Stimulated activated CD4-positive, alpha-beta T cell treated with anti-CD3 and anti-CD28 coated beads, Interleukin-15, amount 100 ng/mL, for 24 hours (primary cell): ENCODE data around the gene ISG20.

Experiments used
- DNase-seq: peaks from one replicate; pipeline ENCODE4 v3.0.0-alpha.2; 2020

The ISG20 gene

DNA sequence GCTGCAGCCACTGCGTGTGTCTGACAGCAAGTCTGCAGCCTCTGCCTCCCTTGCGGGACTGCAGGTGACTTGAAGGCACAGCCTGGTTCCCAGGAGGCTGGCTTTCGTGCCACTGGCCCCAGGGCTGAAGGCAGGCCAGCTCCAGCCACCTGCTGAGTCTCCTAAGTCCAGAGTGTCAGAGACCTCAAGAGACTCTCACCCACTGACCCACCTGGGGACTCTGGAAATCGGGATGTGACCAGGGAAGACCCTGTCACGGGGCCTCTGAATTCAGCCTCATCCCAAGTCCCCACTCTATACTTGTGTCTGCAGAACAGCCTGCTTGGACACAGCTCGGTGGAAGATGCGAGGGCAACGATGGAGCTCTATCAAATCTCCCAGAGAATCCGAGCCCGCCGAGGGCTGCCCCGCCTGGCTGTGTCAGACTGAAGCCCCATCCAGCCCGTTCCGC, 16.3 kb downstream of the ISG20 start:
- DNase-seq: no peak

DNA sequence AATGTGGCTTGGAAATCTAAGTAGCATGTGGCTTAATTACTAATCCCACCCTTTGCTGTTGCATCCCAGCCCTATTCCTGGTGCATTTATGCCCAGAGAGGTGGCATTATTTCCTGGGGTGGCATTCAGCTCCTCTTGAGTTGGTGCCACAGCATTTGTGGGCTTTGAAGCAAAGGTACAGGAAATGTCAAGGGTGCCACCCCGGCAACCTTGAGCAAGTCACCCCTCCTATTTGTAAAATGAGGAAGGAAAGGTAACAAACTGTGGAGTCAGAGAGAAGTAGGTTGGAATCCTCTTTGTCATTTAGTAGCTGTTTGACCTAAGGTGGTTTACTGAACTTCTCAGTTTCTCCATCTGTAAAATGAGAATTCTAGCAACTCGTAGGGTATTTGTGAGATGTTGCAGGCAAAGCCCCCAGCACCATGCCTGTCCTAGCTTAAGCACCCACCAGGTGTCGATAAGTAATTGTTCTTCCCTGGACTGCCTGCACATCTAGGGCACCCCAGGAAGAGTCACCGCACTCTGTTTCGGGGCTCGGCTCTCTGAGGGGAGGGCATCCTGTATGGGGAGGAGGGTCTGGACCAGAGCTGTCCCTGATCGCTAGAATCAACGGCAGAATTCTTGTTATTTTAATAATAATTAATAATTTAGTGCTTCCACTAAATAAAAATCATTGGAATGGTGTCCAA, 17.1 kb downstream of the ISG20 start:
- no peak for DNase-seq

DNA sequence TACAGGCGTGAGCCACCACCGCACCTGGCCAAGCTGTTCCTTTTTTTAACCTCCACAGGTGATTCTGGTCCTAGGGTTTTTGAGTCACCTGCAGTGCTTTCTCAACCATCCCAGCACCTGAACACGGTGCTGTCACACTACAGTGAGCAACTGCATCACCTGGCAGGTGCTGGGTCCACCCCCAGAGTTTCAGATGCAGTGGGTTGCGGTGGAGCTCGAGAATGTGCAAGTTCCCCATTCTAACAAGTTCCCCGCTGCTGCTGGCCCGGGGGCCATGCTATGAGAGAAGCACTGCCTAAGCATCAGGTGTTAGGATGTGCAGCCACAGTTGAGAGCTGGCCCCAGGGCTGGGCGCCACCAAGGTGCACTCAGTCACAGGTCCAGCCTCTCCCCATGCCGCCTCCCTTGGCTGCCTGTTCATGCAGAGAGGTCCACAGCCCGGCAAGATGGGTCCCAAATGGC, 18.0 kb downstream of the ISG20 start:
- no peak for DNase-seq

DNA sequence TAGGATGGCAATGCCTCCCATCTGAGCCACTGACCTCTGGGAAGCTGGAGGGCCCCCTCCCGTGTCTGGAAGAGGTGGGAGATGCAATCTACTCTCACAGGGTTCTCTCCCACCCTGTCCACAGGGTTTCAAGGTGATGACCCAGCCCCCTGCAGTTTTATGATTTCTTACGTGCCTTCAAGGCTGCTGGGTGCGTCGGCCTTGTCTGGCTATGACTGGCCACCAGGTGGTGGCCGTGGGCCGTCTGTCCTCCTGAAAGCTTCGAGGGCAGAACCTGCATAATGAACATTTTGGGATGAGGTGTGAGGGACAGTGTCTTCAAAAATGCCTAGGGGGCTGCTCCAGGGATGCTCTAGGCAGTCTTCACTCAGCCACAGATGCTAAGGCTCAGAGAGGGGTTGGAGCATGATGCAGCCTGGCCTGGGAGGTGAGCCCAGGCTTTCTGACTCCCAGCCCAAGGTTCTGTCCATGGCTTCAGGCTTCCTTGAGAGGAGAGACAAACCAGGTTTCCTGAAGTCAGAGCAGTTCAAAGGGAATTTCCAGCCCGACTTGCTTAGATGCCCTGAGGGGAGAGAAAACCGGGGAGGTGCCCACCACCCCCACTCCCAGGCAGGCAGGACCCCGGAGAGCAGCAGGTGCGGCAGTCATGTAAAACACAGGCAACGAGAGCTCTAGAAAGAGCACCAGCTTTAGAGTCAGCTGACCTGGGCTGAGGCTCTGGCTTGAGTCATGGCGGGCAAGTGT, 18.7 kb downstream of the ISG20 start:
- no peak for DNase-seq

DNA sequence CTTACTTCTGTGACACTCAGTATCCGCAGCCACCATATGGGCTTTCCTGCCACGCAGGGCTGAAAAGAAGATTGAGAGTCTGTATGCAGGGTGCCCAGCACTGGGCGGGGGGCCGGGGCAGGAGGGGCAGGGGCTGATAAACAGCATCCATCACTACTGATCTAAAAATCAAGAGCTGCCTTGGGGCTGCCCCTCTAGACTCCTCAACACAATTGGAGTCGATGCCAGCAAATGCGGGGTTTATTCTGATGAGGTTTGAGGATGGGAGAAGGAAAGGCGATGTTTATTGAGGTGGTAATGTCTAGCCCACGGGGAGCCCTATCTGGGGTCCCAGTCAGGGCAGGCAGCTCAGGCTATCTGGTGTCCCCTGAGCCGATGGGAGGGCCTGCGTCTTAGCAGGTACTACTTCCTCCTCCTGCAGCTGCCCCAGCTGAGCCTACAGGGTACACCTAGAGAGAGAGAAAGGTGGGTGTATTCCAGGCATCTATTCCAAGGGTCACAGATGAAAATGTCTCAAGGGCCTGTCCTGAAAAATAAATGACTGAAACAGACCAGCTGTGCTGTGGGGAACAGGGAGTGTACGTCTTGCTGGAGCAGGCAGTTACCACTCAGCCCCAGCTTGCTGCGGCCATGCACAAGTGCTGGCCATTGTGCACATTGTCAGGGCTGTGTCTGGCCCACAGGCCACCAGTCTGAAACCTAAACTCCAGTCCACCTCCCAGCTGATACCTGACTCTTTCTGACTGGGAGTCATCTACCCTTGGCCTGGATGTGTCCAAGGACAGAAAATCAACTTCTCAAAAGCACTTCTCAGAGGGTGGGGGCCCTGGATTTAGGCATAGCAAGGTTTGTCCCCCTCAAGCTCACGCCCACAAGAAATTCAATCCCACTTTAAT, 19.5 kb downstream of the ISG20 start:
- DNase-seq: no peak

DNA sequence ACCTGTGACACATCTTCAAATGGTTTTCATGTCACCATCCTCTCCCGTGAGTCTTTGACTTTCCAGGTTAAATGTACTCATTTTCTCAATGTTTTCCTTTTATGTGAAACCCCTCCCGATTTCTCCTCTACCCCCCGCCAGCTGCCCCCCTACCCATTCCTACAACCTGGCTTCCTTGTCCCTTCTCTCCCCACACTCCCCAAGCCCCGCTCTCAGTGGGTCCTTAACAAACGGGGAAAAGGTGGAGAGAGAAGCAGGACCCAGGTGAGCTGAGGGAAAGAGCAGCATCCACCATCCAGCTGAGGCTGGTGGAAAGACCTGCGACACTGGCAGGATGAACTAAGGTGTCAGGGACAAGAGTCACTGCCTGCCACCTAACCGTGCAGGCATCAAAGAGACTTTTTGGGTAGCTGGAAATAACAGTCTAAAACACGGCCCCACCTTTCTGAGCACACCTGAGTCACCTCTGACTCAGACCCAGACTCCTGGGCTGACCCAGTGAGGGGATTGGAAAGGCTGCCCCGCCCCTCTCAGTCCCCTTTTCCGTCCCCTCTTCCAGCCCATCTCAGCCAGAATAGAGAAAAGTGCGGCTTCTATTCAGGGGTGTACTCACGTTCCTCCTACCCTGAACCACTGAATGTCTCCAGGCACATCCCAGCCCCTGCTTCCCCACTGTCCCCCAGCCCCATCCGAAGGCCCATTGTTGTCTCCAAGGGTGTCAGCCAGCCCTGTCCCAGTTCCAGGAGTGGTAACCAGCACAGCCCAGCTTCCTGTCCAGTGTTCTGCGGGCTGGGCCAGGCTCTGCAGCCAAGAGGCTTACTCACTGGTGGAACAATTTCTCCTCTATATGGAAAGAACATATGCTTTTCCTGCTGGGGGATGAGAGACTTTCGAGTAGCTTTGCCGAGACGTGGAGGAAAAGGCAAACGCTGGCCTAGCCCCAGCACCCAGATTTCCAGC, 20.4 kb downstream of the ISG20 start:
- no peak for DNase-seq

DNA sequence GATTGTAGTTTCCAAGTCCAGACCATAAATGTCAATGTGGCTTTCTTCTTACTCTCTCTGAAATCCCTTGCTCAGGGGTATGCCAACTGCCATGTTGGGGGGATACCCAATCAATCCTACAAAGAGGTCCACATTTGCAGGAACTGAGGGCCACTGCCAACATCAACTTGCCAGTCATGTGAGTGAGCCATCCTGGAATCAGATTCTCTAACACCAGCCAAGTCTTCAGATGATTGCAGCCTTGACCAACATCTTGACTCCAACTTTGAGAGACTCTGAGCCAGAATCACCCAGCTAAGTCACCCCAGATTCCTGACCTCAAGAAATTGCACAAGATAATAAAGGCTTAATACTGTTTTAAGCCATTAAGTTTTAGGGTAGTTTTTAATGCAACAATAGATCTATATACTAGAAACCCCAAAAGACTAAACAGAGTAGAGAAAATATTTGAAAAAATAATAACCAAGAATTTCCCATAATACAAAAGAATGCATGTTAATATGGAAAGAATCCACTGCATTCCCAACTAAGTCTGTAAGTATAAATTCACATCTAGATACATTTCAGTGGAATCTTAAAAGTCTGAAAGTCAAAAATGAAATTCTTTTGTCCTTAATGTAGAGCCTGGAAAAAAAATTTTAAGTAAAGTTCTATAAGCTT, 22.4 kb downstream of the ISG20 start:
- DNase-seq: no peak

DNA sequence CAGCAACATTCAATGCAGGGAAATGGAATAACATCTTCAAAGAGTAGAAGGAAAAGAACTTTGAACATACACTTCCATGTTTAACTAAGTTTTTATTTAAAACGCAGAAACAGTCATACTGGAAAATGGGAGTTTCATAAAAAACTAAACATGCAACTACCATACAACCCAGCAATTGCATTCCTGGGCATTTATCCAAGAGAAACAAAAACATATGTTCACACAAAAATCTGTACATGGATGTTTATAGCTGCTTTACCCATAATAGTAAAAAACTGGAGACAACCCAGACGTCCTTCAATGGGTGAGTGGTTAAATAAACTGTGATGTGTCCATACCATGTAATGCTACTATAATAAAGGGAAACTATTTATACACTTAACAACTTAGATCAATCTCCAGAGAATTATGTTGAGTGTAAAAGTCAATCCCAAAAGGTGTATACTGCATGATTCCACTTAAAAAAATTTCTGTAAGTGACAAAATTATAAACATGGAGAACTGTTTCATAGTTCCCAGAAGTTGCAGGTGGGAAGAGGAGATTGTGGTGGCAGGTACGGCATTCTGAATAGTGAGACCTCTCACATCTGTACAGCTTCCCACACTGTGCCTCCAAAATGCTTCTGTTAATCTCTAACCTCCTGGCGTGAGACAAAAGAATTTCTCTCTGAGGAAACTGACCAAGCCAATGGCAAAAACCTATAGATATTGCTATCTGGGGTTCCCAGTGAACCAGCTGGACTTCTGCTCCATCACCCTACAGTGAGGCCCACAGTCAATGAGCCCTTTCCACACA, 23.1 kb downstream of the ISG20 start:
- DNase-seq: no peak

DNA sequence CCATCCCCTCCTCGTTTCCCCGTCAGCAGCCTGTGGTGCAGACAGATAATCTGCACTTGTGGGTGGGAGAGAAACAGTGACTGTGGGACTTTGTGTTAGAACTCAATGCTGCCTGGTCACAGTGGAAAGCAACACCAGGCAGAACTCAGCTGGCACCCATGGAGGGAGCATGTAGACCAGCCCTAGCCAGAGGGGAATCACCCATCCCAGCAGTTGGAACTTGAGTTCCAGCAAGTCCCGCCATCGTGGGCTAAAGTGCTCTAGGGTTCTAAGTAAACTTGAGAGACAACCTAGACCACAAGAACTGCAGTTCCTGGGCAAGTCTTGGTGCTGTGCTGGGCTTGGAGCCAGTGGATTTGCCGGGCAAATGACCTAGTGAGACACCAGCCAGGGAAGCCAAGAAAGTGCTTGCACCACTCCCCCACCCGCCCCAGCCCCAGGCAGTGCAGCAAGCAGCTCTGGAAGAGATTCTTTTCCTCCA, 24.4 kb downstream of the ISG20 start:
- no peak for DNase-seq

DNA sequence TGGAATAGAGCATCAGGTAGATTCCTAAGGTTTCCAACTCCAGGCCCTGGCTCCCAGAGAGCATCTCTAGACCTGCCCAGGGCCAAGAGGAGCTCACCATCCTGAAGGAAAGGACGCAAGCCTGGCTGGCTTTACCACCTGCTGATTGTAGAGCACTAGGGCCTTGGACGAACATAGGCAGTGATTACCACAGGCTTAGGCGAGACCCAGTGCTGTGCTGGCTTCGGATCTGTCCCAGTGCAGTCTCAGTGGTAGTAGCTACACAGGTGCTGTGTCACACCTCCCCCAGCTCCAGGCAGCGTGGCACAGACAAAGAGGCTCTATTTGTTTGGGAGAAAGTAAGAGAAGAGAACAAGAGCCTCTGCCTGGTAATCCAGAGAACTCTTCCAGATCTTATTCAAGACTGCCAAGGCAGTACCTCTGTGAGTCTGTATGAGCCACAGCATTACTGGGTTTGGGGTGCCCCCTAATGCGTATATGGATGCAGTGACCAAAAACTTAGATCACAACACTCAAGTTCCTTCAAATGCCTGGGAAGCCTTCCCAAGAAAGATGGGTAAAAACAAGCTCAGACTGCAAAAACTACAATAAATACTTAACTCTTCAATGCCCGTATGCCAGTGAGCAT, 25.4 kb downstream of the ISG20 start:
- DNase-seq: peak; percentile 42

DNA sequence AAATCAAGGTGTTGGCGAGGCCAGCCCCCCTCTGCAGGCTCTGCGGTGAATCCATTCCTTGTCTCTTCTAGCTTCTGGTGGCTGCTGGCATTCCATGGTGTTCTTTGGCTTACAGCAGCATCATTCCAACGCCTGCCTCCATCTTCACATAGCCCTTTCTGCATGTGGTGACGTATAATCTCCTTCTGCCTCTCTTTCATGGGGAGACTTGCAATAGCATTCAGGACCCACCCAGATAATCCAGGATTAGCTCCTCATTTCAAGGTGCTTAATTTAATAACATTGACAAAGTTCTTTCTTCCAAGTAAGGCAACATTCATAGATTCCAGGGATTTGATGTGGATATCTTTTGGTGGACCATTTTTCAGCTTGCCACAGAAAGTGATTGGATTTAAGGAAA, 35.8 kb downstream of the ISG20 start:
- DNase-seq: no peak

DNA sequence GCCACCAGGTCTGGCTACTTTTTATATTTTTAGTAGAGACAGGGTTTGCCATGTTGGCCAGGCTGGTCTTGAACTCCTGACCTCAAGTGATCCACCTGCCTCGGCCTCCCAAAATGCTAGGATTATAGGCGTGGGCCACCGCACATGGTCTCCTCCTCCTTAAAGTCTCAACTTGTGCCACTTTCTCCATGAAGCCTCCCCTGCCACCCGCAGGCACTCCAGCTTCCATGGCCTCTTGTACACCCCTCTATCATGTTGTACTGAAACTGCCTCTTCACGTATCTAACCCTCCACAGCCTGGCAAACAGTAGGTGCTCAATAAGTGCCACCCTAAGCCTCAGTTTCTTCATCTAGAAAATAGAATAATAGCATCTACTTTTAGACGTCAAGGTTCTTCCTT, 39.9 kb downstream of the ISG20 start:
- DNase-seq: no peak

DNA sequence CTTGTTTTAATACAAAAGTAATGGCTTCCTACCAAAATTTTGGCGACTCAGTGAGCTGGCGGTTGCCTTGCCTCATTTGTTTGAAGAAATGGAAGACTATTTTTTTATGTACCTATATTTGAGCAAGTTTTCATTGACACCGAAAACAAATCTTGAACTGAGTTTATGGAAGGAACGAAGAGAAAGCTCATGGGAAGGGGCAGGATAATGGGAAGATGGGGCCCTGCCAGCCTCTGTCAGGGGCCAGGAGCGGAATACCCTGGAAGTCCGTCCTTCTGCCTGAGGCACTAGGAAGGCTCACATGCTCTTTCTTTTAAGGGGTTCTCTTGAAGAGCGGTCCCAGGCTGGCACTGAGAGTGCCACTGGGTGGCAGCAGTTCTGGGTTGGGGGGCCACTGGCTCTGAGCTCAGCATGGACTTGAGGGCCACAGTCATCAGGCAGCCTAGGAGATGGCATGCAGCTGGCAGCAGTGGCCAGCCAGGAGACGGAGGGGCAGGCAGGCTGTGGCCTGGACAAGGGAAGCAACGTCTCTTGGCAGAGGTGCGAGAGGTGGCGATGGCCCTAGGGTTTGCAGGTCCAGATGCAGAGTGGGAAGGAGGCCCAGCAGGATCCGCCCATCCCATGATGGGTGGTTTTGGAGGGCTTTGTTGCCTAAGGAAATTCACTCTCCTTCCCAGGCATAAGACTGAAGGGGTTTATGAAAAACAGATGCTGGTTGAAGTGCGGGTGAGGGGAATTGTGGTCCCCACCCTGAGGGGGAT, 41.6 kb downstream of the ISG20 start:
- DNase-seq: no peak

DNA sequence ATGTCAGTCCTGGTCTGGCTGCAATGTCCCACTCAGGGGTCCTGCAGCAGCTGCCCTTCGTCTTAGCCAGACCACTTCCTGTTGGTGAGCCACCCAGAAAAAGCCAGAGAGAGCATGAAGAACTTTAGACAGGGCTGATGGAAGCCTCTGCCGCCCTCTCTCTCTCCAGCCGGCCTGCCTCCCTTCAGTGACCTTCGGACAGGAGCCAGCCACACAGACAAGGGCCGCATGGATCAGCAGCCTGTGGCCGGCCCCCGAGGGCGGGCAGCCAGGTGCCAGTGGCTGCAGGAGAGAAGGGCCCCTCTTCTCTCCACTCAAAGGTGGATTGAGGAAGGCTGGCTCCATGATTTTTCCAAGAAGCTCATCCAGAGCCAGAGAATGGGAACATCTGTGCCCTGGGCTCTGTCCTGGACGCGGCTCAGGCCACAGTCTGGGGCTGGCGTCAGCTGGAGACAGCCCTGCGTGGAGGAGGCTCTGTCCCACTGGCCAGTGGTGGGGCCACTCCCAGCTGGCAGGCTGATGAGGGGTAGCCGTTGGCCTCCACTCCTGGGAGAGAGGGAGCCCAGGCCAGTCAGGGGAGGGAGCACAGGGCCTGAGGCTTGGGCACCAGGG, 42.9 kb downstream of the ISG20 start:
- no peak for DNase-seq

DNA sequence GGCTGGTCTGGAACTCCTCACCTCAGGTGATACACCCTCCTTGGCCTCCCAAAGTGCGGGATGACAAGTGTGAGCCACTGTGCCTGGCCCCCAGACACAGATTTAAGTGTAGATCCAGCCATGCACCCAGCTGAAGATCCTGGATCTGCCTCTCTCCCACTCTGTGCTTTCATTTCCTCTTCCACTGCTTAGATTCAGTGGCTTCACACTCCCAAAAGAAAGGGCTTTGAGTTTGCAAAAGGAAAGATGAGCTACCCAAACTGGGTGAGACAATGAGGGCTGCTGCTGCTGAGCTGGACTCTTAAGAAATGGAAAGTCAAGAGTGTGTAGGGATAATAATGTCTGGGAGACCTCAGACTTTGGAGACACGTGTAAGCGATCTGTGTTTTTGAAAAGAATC, 45.5 kb downstream of the ISG20 start:
- no peak for DNase-seq

DNA sequence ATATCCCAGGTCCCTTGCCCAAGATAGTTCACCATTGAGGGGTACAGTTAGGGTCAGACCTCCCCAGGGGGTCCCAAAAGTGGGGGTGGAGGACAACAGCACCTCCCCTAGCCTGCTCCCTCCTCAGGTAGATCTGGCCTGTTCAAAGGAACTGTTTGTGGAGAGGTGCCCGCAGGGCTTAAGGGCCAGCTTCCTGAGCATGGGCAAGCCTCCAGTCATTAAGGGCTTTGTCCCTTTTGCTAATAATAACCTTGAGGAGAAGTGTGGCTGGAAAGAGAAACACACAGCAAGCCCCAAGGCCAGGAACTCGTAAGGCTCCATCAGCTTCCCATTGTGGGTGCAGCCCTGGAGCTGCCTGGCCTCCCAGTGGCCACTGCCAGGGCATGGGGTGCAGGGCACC, 47.4 kb downstream of the ISG20 start:
- DNase-seq: no peak

DNA sequence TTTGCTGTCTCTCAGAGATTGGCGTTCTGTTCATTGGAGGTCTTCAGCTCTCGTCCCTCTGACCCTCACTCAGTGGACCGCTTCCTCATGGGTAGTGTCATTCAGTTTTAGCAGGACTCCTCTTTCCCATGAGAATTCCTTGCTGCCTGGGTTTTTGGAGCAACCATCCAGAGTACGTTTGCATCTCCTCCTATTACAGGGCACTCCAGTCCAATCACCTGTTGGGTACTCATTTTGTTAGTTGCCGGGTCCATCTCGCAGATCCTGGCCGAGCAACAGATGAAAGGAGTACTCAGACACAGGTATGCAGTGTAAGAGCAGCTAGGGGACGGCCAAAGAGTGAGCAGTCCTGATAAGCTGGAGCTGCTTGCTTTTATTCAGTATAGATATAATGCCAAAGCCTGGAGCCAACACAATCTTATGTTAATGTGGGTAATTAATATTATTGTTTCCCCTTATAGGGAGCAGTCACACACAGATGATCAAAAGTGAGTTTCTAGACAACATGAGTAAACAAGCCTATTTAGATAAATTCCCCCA, 49.6 kb downstream of the ISG20 start:
- no peak for DNase-seq

DNA sequence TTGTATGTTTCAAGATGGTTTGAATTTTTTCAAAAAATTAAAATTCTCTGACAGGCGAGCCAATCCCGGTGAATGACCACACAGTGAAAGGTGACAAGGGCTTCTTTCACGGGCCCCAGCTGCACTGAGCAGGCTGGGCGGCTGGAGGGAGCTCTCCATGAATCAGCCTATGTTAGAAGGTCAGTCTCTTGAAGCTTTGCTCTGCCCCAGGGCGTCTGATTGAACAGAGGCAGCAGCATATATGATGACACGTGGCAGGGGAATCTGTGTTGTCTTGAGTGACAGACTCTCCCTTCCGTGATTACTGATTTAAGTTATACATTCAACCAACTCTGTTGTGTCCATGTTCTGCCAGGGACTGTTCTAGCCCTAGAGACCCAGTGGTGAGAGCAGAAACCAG, 51.5 kb downstream of the ISG20 start:
- DNase-seq: no peak

DNA sequence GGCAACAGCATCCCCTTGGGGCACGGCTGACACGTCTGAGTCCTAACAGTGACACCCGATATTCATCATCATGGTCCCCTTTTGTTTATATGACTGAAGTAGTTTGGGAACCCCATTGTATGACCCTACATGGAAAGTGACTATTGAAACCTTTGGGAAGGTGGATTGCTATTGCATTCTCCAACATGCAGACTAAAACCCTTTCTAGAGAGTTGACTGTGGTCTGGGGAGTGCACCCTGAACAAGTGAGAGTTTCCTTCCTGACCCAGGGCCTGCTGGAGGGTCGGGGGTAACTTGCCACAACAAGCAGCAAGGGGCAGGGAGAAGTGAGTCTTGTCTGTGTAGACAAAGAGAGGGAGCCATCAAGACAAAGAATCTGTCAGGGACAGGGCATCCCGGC, 54.4 kb downstream of the ISG20 start:
- DNase-seq: no peak
